ENCODE measurements around the gene ELAVL4.

GRCh38 chr1:50109647-50110075 lies 941 bp downstream of the ELAVL4 start:
- TF ChIP-seq CTCF (IDR thresholded peaks at IDR 0.05; ENCODE audit: borderline replicate concordance, extremely low read depth, low read length, poor library complexity, severe bottlenecking) (no peak), EZH2 (IDR thresholded peaks at IDR 0.05; ENCODE audit: borderline replicate concordance, low read depth, low read length, severe bottlenecking) (no peak)
